Karpas-422 (cell line): Measurements from ENCODE around the gene CCDC78. TPM values are rescaled to one million over a fixed set of nuclear protein-coding genes. Genes with fewer than 3 reads are reported as not detected.

Source experiments
- DNase-seq: peaks from one replicate; pipeline ENCODE4 v3.0.0-alpha.2; 2015
- H2AFZ ChIP-seq: fragments of 200-600 bp; sonication (generic); 2 replicates; pipeline ENCODE4 v1.6.1; 2014; ENCODE audit warnings: antibody characterized with exemption, low read length, mixed read lengths
- H3K27ac ChIP-seq: fragments of 200-600 bp; sonication (generic); 2 replicates; pipeline ENCODE4 v1.5.1; 2014; ENCODE audit warnings: mild to moderate bottlenecking, low read length, moderate library complexity
- H3K27me3 ChIP-seq: fragments of 200-600 bp; sonication (generic); 2 replicates; pipeline ENCODE4 v1.6.1; 2014; ENCODE audit warnings: low read length, mixed read lengths
- H3K36me3 ChIP-seq: fragments of 200-600 bp; sonication (generic); 2 replicates; pipeline ENCODE4 v1.6.1; 2014; ENCODE audit warnings: low read length, mixed read lengths; ENCODE audit not compliant: insufficient read depth
- H3K4me1 ChIP-seq: fragments of 200-600 bp; sonication (generic); 2 replicates; pipeline ENCODE4 v1.6.1; 2014; ENCODE audit warnings: mild to moderate bottlenecking, low read length, mixed read lengths
- H3K4me2 ChIP-seq: fragments of 200-600 bp; sonication (generic); 2 replicates; pipeline ENCODE4 v1.6.1; 2014; ENCODE audit warnings: low read length, low read depth, mild to moderate bottlenecking; ENCODE audit not compliant: poor library complexity, severe bottlenecking
- H3K4me3 ChIP-seq: fragments of 200-600 bp; sonication (generic); 2 replicates; pipeline ENCODE4 v1.5.1; 2014; ENCODE audit warnings: mild to moderate bottlenecking, antibody characterized with exemption, low read length, mixed read lengths
- H3K79me2 ChIP-seq: fragments of 200-600 bp; sonication (generic); 2 replicates; pipeline ENCODE4 v1.6.1; 2014; ENCODE audit warnings: mild to moderate bottlenecking, low read length, mixed read lengths
- H3K9ac ChIP-seq: fragments of 200-600 bp; sonication (generic); 2 replicates; pipeline ENCODE4 v1.6.0; 2014; ENCODE audit warnings: low read length
- H3K9me2 ChIP-seq: fragments of 200-600 bp; sonication (generic), shearing (Covaris generic); replicated peaks from 2 replicates; pipeline ENCODE4 v1.6.0; 2014; ENCODE audit warnings: mild to moderate bottlenecking, low read length, moderate library complexity; ENCODE audit not compliant: insufficient read depth
- H3K9me3 ChIP-seq: fragments of 300-700, 200-600 bp; sonication (generic); 2 replicates; pipeline ENCODE4 v1.6.1; 2014; ENCODE audit warnings: low read length, mixed read lengths
- H4K20me1 ChIP-seq: fragments of 200-600 bp; sonication (generic); 2 replicates; pipeline ENCODE4 v1.6.1; 2014; ENCODE audit warnings: mild to moderate bottlenecking, antibody characterized with exemption, low read length, low read depth; ENCODE audit not compliant: insufficient read depth
- total RNA-seq: library from RNA; depleted of rRNA; stranded (reverse); fragments of >200 nt; shearing (Covaris generic); gene quantifications from 2 replicates; pipeline ENCODE4 v1.2.3, GENCODE V29; 2014; ENCODE audit warnings: low replicate concordance; rRNA removed

The CCDC78 gene
- total RNA-seq, result 29.4 and 110 TPM in 2 replicates

DNA sequence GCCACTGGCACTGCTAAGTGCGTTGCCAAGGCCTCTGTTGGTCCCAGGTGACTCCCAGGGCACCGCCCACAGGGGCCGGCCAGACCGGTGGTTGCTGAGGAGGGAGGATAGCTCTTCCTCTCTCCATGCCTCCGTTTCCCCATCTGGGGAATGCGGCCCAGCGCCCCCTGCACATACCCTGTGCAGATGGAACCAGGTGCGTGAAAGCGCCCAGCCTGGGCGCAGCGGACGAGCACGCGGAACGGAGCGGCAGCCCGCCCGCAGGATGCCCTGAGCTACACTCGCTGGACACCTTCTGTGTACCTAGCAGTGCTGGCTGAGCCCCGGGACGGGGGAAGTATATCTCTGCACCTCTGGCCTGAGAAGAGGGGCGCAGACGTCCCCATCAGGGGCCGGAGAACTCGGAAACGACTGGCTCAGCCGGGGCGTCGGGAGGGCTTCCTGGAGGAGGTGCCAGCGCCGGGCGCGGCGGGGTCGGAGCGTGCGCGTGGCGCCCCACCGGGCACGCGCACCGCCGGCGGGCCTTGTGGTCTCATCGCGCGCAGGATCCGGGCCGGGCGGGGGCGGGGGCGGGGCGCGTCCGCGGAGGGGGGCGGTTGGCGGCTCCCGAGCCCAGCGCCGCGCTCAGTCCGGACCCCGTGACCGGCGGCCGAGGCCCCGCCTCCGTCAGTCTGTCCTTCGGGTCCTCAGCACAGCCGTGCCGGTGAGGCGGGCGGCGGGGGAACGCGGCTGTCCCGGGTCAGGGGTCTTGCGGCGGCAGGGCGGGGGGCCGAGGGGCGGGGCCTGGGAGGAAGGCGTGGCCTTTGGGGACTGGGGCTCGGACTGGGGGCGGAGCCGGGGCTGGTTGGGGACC is at the start of gene CCDC78, which contains the start of gene HAGHL:
Gene CCDC78 (minus strand): TSS at position 6 of the 853 bp plus-strand sequence. CDS start 76 bp downstream, outside the sequence.
Gene HAGHL (plus strand): TSS at position 669 of the 853 bp plus-strand sequence. CDS start 404 bp downstream, outside the sequence.
- Histone ChIP-seq H3K9me2 (no peaks in the 10 kb centered on the region), H3K79me2 (peaks cover 31% of the 10 kb centered on the region), H4K20me1 (peaks cover 5% of the 10 kb centered on the region), H3K27me3 (no peaks in the 10 kb centered on the region), H2AFZ (no peak within 1 kb of the TSS), H3K9ac (peak within 1 kb of the TSS; percentile 94), H3K9me3 (no peaks in the 10 kb centered on the region), H3K4me1 (peaks cover 90% of the 10 kb centered on the region), H3K4me2 (peak within 1 kb of the TSS; percentile 93), H3K27ac (peak within 1 kb of the TSS; percentile 97), H3K4me3 (peak within 1 kb of the TSS; percentile 91), H3K36me3 (0 out of 2 replicates have a peak, but pooled peaks cover 6% of the 10 kb centered on the region)
- DNase-seq, result peak; percentile 94

- H3K9ac ChIP-seq, result no peak overlapping the region
- no peaks in the 10 kb centered on the region for H3K27me3 ChIP-seq
- no peak overlapping the region for H3K27ac ChIP-seq
- H3K4me3 ChIP-seq, result no peak overlapping the region
- no peaks in the 10 kb centered on the region for H4K20me1 ChIP-seq
- no peaks in the 10 kb centered on the region for H3K36me3 ChIP-seq
- no peaks in the 10 kb centered on the region for H3K79me2 ChIP-seq
- H2AFZ ChIP-seq, result no peak overlapping the region
- no peak for DNase-seq
- H3K4me1 ChIP-seq, result no peaks in the 10 kb centered on the region
- no peaks in the 10 kb centered on the region for H3K9me2 ChIP-seq
- H3K9me3 ChIP-seq, result no peaks in the 10 kb centered on the region
- no peak overlapping the region for H3K4me2 ChIP-seq
Measured at GRCh38 chr16:775236-775796, 49.1 kb upstream of the CCDC78 start.

DNA sequence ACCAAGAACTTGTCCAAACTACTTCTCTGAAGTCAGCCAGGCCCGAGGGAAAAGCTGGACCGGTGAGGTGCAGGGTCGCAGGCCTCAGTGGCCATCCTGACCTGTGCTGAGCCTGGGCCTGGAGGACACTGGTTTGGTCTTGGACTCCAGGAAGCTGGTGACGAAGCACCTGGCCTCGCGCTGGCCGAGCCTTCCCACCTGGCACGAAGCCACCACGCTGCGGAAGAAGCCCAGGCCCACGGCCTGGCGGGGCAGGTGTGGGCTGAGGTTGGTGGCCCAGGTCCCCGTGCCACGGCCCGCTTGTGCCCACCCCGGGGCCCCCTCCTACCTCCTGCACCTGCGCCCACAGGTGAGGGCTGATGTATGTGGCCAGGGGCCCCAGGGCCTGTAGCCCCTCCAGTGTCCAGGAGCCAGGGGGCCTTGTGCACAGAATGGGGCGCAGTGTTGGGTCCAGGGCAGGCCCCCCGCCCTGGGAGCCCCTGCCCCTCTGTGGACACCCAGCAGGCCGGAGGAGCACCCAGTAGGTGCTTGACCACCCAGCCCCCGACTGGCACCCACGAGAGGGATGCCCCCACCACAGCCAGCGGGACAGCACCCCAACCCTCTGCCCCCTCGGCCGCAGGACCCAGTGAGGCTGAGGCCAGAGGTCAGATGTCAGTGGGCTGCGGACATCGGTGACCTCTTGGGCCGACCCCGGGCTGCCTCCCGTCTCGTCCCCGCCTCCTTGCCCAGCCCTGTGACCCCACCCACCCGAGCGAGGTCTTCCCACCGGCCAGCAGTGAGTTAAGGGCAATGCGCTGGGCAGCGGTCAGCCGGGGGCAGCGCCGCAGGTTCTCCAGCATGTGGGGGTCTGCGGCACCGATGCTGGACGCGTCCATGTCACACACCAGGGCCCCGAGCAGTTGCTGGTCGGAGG is 48.1 kb upstream of the CCDC78 start:
- no peaks in the 10 kb centered on the region for H3K9me2 ChIP-seq
- H3K36me3 ChIP-seq, result no peaks in the 10 kb centered on the region
- H3K4me3 ChIP-seq, result no peak overlapping the region
- no peak overlapping the region for H3K4me2 ChIP-seq
- no peaks in the 10 kb centered on the region for H4K20me1 ChIP-seq
- H2AFZ ChIP-seq, result no peak overlapping the region
- no peaks in the 10 kb centered on the region for H3K9me3 ChIP-seq
- no peak overlapping the region for H3K27ac ChIP-seq
- no peaks in the 10 kb centered on the region for H3K79me2 ChIP-seq
- DNase-seq, result no peak
- no peak overlapping the region for H3K9ac ChIP-seq
- no peaks in the 10 kb centered on the region for H3K27me3 ChIP-seq
- no peaks in the 10 kb centered on the region for H3K4me1 ChIP-seq

DNA sequence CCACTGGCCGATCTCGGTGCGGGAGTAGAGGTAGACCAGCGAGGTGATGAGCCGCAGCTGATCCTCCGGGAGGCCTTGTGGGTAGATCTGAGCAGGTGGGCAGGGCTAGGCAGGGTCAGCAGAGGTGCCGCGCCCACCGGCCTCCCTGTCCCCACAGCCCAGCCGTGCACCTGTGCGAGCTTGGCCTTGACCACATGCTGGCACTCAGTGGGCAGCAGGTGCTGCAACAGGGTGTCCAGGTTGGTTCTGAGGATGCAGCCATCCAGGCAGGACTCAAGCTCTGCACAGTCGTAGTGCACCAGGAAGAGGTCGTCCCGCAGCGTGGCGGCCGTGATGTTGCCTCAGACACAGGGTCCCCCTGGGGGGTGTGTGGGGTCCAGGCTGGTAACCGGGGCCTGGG is 46.7 kb upstream of the CCDC78 start:
- no peak overlapping the region for H2AFZ ChIP-seq
- no peak for DNase-seq
- no peaks in the 10 kb centered on the region for H3K79me2 ChIP-seq
- H3K9me2 ChIP-seq, result no peaks in the 10 kb centered on the region
- H3K9ac ChIP-seq, result no peak overlapping the region
- no peaks in the 10 kb centered on the region for H3K4me1 ChIP-seq
- H3K9me3 ChIP-seq, result no peaks in the 10 kb centered on the region
- no peak overlapping the region for H3K4me3 ChIP-seq
- no peaks in the 10 kb centered on the region for H4K20me1 ChIP-seq
- H3K27me3 ChIP-seq, result no peaks in the 10 kb centered on the region
- no peak overlapping the region for H3K27ac ChIP-seq
- no peak overlapping the region for H3K4me2 ChIP-seq
- H3K36me3 ChIP-seq, result no peaks in the 10 kb centered on the region

- Histone ChIP-seq H3K4me1 (no peaks in the 10 kb centered on the region), H3K27me3 (no peaks in the 10 kb centered on the region), H3K4me3 (no peak overlapping the region), H3K9ac (no peak overlapping the region), H3K27ac (no peak overlapping the region), H3K4me2 (no peak overlapping the region), H4K20me1 (no peaks in the 10 kb centered on the region), H3K9me3 (no peaks in the 10 kb centered on the region), H3K9me2 (no peaks in the 10 kb centered on the region), H3K79me2 (no peaks in the 10 kb centered on the region), H2AFZ (no peak overlapping the region), H3K36me3 (no peaks in the 10 kb centered on the region)
- no peak for DNase-seq
Measured at GRCh38 chr16:770411-770810, 44.2 kb upstream of the CCDC78 start.

GRCh38 chr16:769934-770333 is 43.7 kb upstream of the CCDC78 start:
- Histone ChIP-seq H3K9me3 (no peaks in the 10 kb centered on the region), H3K4me2 (no peak overlapping the region), H3K4me1 (no peaks in the 10 kb centered on the region), H4K20me1 (no peaks in the 10 kb centered on the region), H3K36me3 (no peaks in the 10 kb centered on the region), H3K27me3 (no peaks in the 10 kb centered on the region), H3K27ac (no peak overlapping the region), H3K9me2 (no peaks in the 10 kb centered on the region), H3K79me2 (no peaks in the 10 kb centered on the region), H3K4me3 (no peak overlapping the region), H3K9ac (no peak overlapping the region), H2AFZ (no peak overlapping the region)
- DNase-seq, result no peak

DNA sequence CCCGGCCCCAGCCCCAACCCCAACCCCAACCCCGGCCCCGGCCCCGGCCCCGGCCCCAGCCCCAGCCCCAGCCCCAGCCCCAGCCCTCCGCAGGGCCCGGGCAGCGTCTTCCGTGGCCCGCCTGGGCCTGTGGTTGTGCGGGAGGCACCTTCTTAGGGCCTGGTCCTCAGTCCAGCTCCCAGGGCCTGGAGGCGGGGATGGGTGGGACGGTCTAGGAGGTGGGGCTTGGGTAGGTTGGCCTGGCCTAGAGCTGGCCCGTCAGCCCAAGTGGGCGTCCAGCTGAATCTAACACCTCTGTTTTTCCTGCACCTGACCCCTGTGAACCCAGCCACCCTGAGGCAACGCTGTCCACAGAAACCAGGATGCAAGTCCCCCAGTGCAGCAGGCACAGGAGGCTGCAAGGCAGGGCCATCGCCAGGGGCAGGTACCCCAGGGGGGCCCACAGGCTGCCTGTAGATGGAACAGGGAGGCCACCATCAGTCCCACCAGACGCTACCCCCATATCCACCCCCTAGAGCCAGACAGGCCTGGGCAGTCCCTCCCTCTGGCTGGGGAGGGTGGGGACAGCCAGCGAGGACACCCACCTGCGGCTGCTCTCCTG is 43.0 kb upstream of the CCDC78 start:
- no peaks in the 10 kb centered on the region for H3K36me3 ChIP-seq
- no peak overlapping the region for H2AFZ ChIP-seq
- H3K79me2 ChIP-seq, result no peaks in the 10 kb centered on the region
- H3K27me3 ChIP-seq, result no peaks in the 10 kb centered on the region
- H3K4me2 ChIP-seq, result no peak overlapping the region
- no peaks in the 10 kb centered on the region for H4K20me1 ChIP-seq
- no peaks in the 10 kb centered on the region for H3K4me1 ChIP-seq
- no peak for DNase-seq
- H3K4me3 ChIP-seq, result no peak overlapping the region
- no peaks in the 10 kb centered on the region for H3K9me2 ChIP-seq
- H3K9ac ChIP-seq, result no peak overlapping the region
- no peaks in the 10 kb centered on the region for H3K9me3 ChIP-seq
- H3K27ac ChIP-seq, result no peak overlapping the region
